ENCODE measurements around the gene MARK2.
"Not testable (repeated sequence)": the region's sequence is repeated elsewhere in the genome, so short reads cannot be mapped to it uniquely, and the experiment has no call there.

DNA sequence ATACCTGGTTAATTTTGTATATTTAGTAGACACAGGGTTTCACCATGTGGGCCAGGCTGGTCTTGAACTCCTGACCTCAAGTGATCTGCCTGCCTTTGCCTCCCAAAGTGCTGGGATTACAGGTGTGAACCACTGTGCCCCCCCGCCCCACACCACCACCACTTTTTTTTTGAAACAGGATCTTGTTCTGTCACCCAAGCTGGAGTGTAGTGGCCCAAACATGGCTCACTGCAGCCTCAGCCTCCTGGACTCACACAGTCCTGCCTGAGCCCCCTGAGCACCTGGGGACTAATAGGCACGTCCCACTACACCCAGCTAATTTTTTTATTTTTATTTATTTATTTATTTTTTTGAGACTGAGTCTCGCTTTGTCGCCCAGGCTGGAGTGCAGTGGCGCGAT lies 24.7 kb downstream of the MARK2 start:
- TF ChIP-seq TAF1 (IDR thresholded peaks at IDR 0.05; ENCODE audit: borderline replicate concordance, low read depth, low read length); POLR2AphosphoS5 (IDR thresholded peaks at IDR 0.05; ENCODE audit: low read depth, low read length): not testable (repeated sequence)
